Fibroblast of the aortic adventitia (primary cell): Measurements from ENCODE around the gene CLEC9A. TPM values are rescaled to one million over a fixed set of nuclear protein-coding genes. Genes with fewer than 3 reads are reported as not detected.

Experiments used
- DNase-seq: peaks from one replicate; pipeline ENCODE4 v3.0.0-alpha.2; 2010; ENCODE audit warnings: low read depth
- H3K4me3 ChIP-seq: 2 replicates; pipeline ENCODE4 v1.5.1; 2011; ENCODE audit warnings: low read depth, mild to moderate bottlenecking, control low read depth, low read length, moderate library complexity
- CTCF ChIP-seq: IDR thresholded peaks from 2 replicates; pipeline ENCODE4 v1.5.1; 2011; ENCODE audit warnings: mild to moderate bottlenecking, low read length, control low read depth, inconsistent platforms; ENCODE audit not compliant: insufficient read depth
- total RNA-seq: library from RNA; depleted of rRNA; stranded (reverse); fragments of >200 nt; gene quantifications from 2 replicates; pipeline ENCODE4 v1.2.3, GENCODE V29; 2012; ENCODE audit warnings: low replicate concordance

Gene CLEC9A
- total RNA-seq, 1 donor: not detected

GRCh38 chr12:10058387-10058786, 27.9 kb downstream of the CLEC9A start:
- H3K4me3 ChIP-seq: no peak overlapping the region
- no peak for DNase-seq
- TF ChIP-seq CTCF: no peak

GRCh38 chr12:10065241-10065640, 34.8 kb downstream of the CLEC9A start:
- TF ChIP-seq CTCF: no peak
- H3K4me3 ChIP-seq: no peak overlapping the region
- DNase-seq: no peak

GRCh38 chr12:10067264-10067663, 36.8 kb downstream of the CLEC9A start:
- no peak overlapping the region for H3K4me3 ChIP-seq
- TF ChIP-seq CTCF: no peak
- no peak for DNase-seq

- H3K4me3 ChIP-seq: no peak overlapping the region
- no peak for DNase-seq
- no peak for TF ChIP-seq CTCF
Observed at GRCh38 chr12:10067942-10068341, 37.5 kb downstream of the CLEC9A start.

- TF ChIP-seq CTCF: no peak
- DNase-seq: no peak
- H3K4me3 ChIP-seq: no peak overlapping the region
Observed at GRCh38 chr12:10068644-10069043, 38.2 kb downstream of the CLEC9A start.

GRCh38 chr12:10069099-10069498, 38.6 kb downstream of the CLEC9A start:
- no peak overlapping the region for H3K4me3 ChIP-seq
- DNase-seq: no peak
- TF ChIP-seq CTCF: no peak

GRCh38 chr12:10069976-10070375, 39.5 kb downstream of the CLEC9A start:
- no peak for TF ChIP-seq CTCF
- DNase-seq: no peak

More at GRCh38 chr12:10069976-10070375, 39.5 kb downstream of the CLEC9A start:
- H3K4me3 ChIP-seq: no peak overlapping the region
